Endometrial microvascular endothelial cells (primary cell): Measurements from ENCODE around the gene CFAP58. TPM values are rescaled to one million over a fixed set of nuclear protein-coding genes. Genes with fewer than 3 reads are reported as not detected.

Experiments
- in situ Hi-C: cut with HindIII; loops from 2 replicates; pipeline ENCODE4 v1.10.0; 2017; ENCODE audit warnings: low sequenced_read_pairs, low pct_unique_long_range_greater_than_20kb; ENCODE audit errors: inconsistent ontology term
- total RNA-seq: library from RNA; depleted of rRNA; stranded (reverse); fragments of >200 nt; gene quantifications from one replicate; pipeline ENCODE4 v1.2.3, GENCODE V29; 2015; ENCODE audit errors: inconsistent ontology term

Gene CFAP58
- total RNA-seq, 1 donor from 2014 or later: 0.28 TPM

GRCh38 chr10:104318810-104319741, 34.6 kb upstream of the CFAP58 start:
- in situ Hi-C loops: no loop called here

- in situ Hi-C loops: no loop called here
These were observed 32.4 kb upstream of the CFAP58 start for GRCh38 chr10:104321226-104321625.

GRCh38 chr10:104321725-104322415, 31.8 kb upstream of the CFAP58 start:
- in situ Hi-C loops: no loop called here

- in situ Hi-C loops: no loop called here
These were observed 31.2 kb upstream of the CFAP58 start for GRCh38 chr10:104322416-104322782.

GRCh38 chr10:104323085-104323484, 30.5 kb upstream of the CFAP58 start:
- in situ Hi-C loops: no loop called here

- in situ Hi-C loops: no loop called here
These were observed 29.9 kb upstream of the CFAP58 start for GRCh38 chr10:104323760-104324201.

GRCh38 chr10:104324221-104324686, 29.4 kb upstream of the CFAP58 start:
- in situ Hi-C loops: no loop called here

- in situ Hi-C loops: no loop called here
These were observed 28.7 kb upstream of the CFAP58 start for GRCh38 chr10:104324931-104325330.

- in situ Hi-C loops: no loop called here
These were observed 27.9 kb upstream of the CFAP58 start for GRCh38 chr10:104325436-104326435.

- in situ Hi-C loops: no loop called here
These were observed 26.5 kb upstream of the CFAP58 start for GRCh38 chr10:104326991-104327610.

- in situ Hi-C loops: no loop called here
These were observed 25.6 kb upstream of the CFAP58 start for GRCh38 chr10:104327745-104328645.

GRCh38 chr10:104328646-104328895, 25.1 kb upstream of the CFAP58 start:
- in situ Hi-C loops: no loop called here

GRCh38 chr10:104328896-104329710, 24.5 kb upstream of the CFAP58 start:
- in situ Hi-C loops: no loop called here

GRCh38 chr10:104329735-104330134, 23.9 kb upstream of the CFAP58 start:
- in situ Hi-C loops: no loop called here

GRCh38 chr10:104330168-104331110, 23.2 kb upstream of the CFAP58 start:
- in situ Hi-C loops: no loop called here
